ENCODE results near the gene CST7.
"Not testable (repeated sequence)": the region's sequence is repeated elsewhere in the genome, so short reads cannot be mapped to it uniquely, and the experiment has no call there.

Gene CST7

DNA sequence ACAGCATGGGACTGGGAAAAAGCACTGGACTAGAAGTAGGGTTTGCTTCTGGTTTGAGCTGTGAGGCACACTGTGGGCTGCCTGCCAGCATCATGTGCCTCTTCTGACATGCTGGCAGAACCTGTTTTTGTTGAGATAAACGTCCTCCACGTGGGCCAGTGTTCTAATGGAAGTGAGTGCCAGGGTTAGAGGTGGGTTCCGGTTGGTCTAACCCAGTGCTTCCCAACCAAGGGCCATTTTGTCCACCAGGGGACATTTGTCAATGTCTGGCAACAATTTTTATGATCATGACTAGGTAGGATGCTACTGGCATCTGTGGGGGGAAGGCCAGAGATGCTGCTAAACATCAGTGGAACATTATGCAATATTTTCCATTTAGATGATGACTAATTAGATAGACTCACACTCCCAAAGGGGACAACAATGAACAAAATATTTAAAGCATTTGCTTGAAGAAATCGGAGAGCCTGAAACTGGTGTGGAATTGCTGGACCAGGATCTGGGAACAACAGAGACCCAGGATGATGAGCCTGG, 51.3 kb downstream of the CST7 start:
- H3K27ac ChIP-seq, result no peak overlapping the region

DNA sequence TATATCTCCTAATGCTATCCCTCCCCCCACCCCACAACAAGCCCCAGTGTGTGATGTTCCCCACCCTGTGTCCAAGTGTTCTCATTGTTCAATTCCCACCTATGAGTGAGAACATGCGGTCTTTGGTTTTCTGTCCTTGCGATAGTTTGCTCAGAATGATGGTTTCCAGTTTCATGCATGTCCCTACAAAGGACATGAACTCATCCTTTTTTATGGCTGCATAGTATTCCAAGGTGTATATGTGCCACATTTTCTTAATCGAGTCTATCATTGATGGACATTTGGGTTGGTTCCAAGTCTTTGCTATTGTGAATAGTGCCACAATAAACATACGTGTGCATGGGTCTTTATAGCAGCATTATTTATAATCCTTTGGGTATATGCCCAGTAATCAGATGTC, 52.3 kb downstream of the CST7 start:
- peaks cover 8 to 15% (median 13%) of the 10 kb centered on the region in 3 donors for H3K36me3 ChIP-seq
- H3K4me3 ChIP-seq; DNase-seq; H3K9me3 ChIP-seq; H3K27me3 ChIP-seq; intact Hi-C loops (cut with DNase I; ENCODE audit: low total_unique reads); H3K27ac ChIP-seq: not testable (repeated sequence)
- peaks cover 0 to 11% (median 5%) of the 10 kb centered on the region in 4 donors for H3K4me1 ChIP-seq

More for the DNA sequence above, 51.3 kb downstream of the CST7 start:
- intact Hi-C loops (cut with DNase I; ENCODE audit: low total_unique reads), result no loop called here
- H3K36me3 ChIP-seq, result peaks cover 0 to 8% (median 3%) of the 10 kb centered on the region in 3 donors
- DNase-seq, result peak; percentile 74 to 83
- no peaks in the 10 kb centered on the region for H3K9me3 ChIP-seq
- no peak overlapping the region for H3K4me3 ChIP-seq
- TF ChIP-seq, protein P1, sequence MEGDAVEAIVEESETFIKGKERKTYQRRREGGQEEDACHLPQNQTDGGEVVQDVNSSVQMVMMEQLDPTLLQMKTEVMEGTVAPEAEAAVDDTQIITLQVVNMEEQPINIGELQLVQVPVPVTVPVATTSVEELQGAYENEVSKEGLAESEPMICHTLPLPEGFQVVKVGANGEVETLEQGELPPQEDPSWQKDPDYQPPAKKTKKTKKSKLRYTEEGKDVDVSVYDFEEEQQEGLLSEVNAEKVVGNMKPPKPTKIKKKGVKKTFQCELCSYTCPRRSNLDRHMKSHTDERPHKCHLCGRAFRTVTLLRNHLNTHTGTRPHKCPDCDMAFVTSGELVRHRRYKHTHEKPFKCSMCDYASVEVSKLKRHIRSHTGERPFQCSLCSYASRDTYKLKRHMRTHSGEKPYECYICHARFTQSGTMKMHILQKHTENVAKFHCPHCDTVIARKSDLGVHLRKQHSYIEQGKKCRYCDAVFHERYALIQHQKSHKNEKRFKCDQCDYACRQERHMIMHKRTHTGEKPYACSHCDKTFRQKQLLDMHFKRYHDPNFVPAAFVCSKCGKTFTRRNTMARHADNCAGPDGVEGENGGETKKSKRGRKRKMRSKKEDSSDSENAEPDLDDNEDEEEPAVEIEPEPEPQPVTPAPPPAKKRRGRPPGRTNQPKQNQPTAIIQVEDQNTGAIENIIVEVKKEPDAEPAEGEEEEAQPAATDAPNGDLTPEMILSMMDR (IDR thresholded peaks at IDR 0.05), result peak in 1 of 2 experiments; percentile 5
- peaks cover 0 to 12% (median 6%) of the 10 kb centered on the region in 4 donors for H3K4me1 ChIP-seq
- no peaks in the 10 kb centered on the region for H3K27me3 ChIP-seq

DNA sequence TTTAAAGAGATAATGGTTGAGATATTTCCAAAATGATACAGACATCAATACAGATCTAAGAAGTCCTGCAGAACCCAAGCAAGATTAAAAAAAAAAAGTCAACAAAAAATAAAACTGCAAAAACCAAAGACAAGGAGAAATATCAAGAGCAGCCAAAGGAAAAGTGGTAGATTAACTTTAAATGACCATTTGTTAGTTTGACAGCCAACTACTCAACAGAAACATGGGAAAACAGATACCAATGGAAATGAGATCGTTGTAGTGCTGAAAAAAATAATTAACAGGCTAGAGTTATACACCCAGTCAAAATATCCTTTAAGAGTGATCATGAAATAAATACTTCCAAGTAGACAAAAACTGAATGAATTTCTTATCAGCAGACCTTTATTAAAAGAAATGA, 53.9 kb downstream of the CST7 start:
- DNase-seq, result no peak
- Histone ChIP-seq H3K4me3 (no peak overlapping the region), H3K9me3 (no peaks in the 10 kb centered on the region), H3K4me1 (peaks cover 0 to 11% (median 5%) of the 10 kb centered on the region in 4 donors), H3K36me3 (peaks cover 24 to 30% (median 30%) of the 10 kb centered on the region in 3 donors), H3K27ac (no peak overlapping the region), H3K27me3 (no peaks in the 10 kb centered on the region)
- TF ChIP-seq, protein P1 (IDR thresholded peaks at IDR 0.05), result no peak
- intact Hi-C loops (cut with DNase I; ENCODE audit: low total_unique reads), result no loop called here

DNA sequence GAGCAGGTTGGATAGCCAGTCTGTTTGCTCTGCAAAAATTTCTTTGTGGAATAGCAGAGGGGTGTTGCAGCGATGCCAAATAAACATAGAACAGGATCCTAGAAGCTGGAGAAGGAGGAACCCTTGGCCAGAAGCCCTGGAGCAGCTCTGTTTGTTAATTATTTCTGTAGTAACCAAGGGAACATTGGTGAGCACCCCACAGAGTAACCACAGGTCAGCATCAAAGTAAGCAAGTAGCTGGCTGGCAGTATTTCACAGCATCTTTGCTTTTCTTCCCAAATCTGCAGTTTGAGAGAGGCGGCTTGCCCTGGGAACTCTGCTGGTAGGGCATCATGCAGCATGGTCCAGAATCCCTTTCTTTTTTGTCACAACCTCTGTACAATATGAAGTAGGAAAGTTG, 56.2 kb downstream of the CST7 start:
- no peak overlapping the region for H3K27ac ChIP-seq
- H3K36me3 ChIP-seq, result peaks cover 47 to 52% (median 51%) of the 10 kb centered on the region in 3 donors
- TF ChIP-seq, protein P1 (IDR thresholded peaks at IDR 0.05), result no peak
- no peak overlapping the region for H3K4me3 ChIP-seq
- DNase-seq, result peak in 1 of 2 donors; percentile 39
- intact Hi-C loops (cut with DNase I; ENCODE audit: low total_unique reads), result no loop called here
- no peaks in the 10 kb centered on the region for H3K27me3 ChIP-seq
- peaks cover 0 to 8% (median 4%) of the 10 kb centered on the region in 4 donors for H3K4me1 ChIP-seq
- no peaks in the 10 kb centered on the region for H3K9me3 ChIP-seq

DNA sequence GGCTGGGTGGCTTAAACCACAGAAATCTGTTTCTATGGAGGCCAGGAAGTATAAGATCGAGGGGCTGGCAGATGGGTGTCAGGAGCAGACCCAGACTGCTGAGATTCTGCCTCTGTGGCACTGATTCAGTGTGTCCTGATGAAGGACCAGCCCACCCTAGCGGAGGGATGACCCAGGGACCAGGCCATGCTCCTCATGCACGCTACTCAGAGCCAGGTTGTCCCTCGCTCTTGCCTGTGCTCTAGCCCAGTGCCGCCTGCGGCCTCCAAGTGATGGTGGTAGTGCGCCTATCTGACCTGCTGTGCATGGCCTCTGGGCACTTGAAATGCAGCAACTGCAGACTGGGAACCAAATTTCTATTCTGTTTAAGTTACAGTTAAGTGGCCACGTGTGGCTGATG, 56.6 kb downstream of the CST7 start:
- DNase-seq, result peak in 1 of 2 donors; percentile 51
- Histone ChIP-seq H3K27me3 (no peaks in the 10 kb centered on the region), H3K4me3 (no peak overlapping the region), H3K4me1 (peaks cover 0 to 4% (median 2%) of the 10 kb centered on the region in 4 donors), H3K27ac (no peak overlapping the region), H3K36me3 (peaks cover 51 to 56% (median 56%) of the 10 kb centered on the region in 3 donors), H3K9me3 (no peaks in the 10 kb centered on the region)
- TF ChIP-seq, protein P1 (IDR thresholded peaks at IDR 0.05), result no peak
- intact Hi-C loops (cut with DNase I; ENCODE audit: low total_unique reads), result no loop called here

DNA sequence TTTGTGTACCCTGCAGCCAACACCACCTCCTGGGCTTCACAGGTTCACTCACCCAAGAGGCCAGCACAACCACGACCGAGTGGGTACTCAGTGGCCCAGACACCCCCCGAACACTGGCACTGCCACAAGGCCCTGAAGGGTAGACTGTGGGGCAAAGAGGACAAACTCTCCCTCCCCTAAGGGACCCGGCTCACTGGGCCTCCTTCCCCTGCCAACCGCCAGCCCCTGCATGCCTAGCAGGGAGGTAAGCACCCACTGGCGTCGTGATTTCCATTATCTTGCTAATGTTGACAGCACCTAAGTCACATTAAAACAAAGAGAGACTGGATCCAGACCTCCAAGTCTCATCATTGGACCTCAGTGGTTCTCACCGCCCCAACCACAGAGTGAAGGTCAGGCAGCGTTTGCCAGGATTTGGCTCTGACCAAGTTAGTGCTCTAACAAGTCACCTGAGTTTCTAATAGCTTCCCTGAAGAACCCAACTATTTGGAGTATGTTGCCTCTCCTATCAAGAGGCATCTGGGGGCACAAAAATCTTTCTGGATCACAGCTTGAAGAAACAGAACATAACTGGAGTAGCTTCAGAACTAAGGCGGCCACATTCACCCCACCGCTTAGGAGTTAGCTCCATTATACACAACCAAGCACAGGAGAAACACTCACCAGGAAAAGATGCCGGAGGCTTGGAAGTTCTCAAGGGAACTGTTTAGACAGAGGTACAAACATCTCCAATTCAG, 57.5 kb downstream of the CST7 start:
- Histone ChIP-seq H3K27me3 (no peaks in the 10 kb centered on the region), H3K4me1 (no peaks in the 10 kb centered on the region), H3K9me3 (no peaks in the 10 kb centered on the region), H3K4me3 (no peak overlapping the region), H3K36me3 (peaks cover 57 to 66% (median 60%) of the 10 kb centered on the region in 3 donors), H3K27ac (no peak overlapping the region)
- intact Hi-C loops (cut with DNase I; ENCODE audit: low total_unique reads), result no loop called here
- DNase-seq, result peak in 1 of 2 donors; percentile 48
- TF ChIP-seq, protein P1 (IDR thresholded peaks at IDR 0.05), result no peak

All from tibial artery (tissue), 4 donors.